HL-60 (cell line): ENCODE measurements around the gene PSMD11.

Experiments used
- CTCF ChIP-seq: IDR thresholded peaks from one replicate; pipeline ENCODE4 v1.5.1; 2011; ENCODE audit warnings: low read length, control low read depth, inconsistent platforms; ENCODE audit not compliant: insufficient read depth
- GABPA ChIP-seq: IDR thresholded peaks from 2 replicates; pipeline ENCODE4 v1.6.1; 2012; ENCODE audit warnings: low read depth
- POLR2AphosphoS5 ChIP-seq: IDR thresholded peaks from 2 replicates; pipeline ENCODE4 v1.6.1; 2012; ENCODE audit warnings: low read depth
- REST ChIP-seq: IDR thresholded peaks from 2 replicates; pipeline ENCODE4 v1.6.1; 2012; ENCODE audit warnings: low read depth; ENCODE audit not compliant: insufficient replicate concordance
- SPI1 ChIP-seq: IDR thresholded peaks from 2 replicates; pipeline ENCODE4 v1.6.1; 2012; ENCODE audit warnings: low read depth, mild to moderate bottlenecking, borderline replicate concordance

GRCh38 chr17:32488604-32489180 lies 44.4 kb downstream of the PSMD11 start:
- TF ChIP-seq POLR2AphosphoS5 (no peak), CTCF (no peak), REST (no peak), GABPA (no peak), SPI1 (no peak)
